ENCODE data around the gene REL.
"Not testable (repeated sequence)": the region's sequence is repeated elsewhere in the genome, so short reads cannot be mapped to it uniquely, and the experiment has no call there.

Gene REL

GRCh38 chr2:60926741-60927552 lies 45.6 kb downstream of the REL start:
- no peak for DNase-seq

GRCh38 chr2:60932061-60932460 lies 50.7 kb downstream of the REL start:
- DNase-seq, result not testable (repeated sequence)

- no peak for DNase-seq
Measured at GRCh38 chr2:60932954-60933353, 51.6 kb downstream of the REL start.

- DNase-seq, result no peak
Measured at GRCh38 chr2:60934165-60934722, 52.9 kb downstream of the REL start.

DNA sequence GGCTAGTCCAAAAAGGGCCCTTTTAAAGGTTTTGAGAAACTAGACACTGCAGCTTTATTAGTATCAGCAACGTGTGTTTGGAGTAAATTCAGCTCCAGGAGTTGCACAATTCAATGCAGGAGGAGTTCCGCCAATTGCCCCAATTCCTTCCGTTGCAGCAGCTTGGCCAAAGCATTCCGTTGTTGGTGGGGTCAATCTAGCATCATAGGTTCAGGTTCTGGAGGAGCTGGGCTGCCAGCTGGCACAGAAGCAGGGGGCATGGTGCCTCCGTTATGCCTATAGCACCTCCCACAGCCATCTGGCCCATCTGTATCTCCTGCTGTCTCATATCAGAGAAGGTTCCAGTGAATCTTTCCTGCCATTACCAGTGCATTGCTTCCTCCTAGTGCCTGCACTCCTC lies 55.4 kb downstream of the REL start:
- no peak for DNase-seq

DNA sequence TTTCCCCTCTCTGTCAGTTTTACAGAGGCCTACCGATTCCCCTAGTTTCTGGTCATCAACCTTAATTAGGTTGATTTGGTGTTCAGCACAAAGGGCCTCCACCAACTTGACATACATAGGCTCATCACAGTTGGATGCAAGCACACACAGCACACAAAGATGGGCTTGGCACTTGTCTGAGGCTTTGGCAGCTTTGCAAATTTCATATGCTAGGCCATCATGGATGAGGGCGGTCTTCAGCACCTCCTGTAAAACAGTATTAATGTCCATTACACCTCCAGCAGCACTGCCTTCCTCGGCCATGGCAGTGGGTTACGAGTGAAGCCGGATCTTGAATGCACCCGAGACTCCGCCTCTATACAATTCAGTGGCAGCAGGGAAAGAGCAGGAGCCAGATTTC lies 56.9 kb downstream of the REL start:
- DNase-seq, result no peak

GRCh38 chr2:60939622-60940021 lies 58.2 kb downstream of the REL start:
- no peak for DNase-seq

GRCh38 chr2:60945341-60945740 lies 64.0 kb downstream of the REL start:
- DNase-seq, result no peak

- DNase-seq, result no peak
Measured at GRCh38 chr2:60947056-60947455, 65.7 kb downstream of the REL start.

DNA sequence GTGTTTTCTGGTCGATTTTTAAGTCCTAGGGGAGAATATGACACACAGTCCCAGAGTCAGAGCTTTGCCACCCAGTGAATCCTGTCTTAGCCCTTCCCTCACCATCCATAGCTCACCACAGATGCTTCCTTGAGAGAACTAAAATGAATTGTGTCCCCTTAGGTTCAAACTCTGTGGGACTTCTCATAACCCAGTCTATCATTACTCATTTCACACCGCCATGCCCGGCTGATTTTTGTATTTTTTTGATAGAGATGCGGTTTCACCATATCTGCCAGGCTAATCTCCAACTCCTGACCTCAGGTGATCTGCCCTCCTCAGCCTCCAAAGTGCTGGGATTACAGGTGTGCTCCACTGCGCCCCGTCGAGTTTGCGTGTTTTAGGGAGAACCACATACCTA lies 66.8 kb downstream of the REL start:
- DNase-seq, result no peak

DNA sequence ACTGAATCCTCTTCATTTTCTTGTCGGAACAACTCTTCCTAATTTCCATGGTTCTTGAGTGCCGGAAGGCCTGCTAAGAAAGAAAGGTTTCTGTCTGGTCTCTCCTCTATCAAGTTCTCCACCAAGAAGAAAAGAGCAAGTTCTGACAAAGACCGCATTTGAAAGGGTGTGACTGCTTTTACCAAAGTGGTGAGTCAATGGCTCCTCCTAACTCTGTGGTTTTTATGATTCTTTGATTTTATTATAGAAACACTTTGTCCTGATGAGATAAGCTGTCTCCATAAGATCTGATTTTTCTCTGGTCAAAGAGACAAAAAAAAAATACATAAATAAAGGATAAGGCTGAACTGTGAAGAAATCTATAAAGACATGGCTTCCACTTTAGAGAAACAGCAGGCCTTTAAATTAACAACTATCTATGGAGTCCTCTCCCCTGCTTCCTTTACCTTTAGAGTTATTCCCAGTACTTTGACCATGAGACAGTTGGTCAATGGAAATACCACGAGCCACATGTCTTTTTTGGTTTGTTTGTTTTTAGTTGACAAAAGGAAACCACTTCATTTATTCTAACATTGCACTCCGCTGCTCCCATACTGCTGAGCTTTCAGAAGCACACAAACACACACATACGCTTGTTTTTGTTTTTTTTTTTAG lies 67.7 kb downstream of the REL start:
- DNase-seq, result no peak

DNA sequence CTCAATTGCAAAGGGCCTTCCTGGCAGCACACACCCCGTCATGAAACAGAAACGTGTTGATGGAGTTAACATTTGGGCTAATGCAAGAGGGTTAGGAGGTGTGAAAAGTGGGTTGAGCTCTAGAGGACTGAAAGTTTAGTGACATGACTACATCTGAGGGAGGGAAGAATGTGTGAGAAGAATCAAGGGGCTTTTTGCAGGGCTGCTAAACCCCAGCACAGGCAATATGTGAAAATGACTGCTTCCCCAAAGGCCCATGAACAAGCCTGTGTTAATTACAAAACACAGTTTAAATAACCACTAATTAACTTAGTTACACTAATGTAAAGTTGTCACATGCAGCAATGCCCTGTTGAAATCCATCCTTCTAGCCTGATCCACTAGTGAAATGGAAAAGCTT lies 72.8 kb downstream of the REL start:
- DNase-seq, result no peak

DNA sequence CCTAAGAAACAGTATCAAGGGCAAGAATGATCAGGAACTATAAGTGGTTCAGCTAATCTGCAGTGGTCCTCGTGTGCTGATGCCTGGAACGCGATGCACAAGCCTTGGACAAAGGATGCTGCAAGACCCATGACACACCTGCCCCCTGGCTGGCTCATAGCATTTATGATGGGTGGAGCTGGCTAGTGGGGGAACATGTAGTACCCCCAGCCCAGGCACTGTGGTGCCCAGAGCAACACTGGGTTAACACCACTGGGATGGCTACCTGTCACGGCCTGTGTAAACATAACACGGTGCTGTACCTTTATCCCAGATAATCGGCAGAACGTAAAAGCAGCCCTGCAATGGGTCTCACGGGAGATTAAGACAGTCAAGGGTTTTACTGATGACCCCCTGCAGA lies 75.8 kb downstream of the REL start:
- DNase-seq, result no peak

DNA sequence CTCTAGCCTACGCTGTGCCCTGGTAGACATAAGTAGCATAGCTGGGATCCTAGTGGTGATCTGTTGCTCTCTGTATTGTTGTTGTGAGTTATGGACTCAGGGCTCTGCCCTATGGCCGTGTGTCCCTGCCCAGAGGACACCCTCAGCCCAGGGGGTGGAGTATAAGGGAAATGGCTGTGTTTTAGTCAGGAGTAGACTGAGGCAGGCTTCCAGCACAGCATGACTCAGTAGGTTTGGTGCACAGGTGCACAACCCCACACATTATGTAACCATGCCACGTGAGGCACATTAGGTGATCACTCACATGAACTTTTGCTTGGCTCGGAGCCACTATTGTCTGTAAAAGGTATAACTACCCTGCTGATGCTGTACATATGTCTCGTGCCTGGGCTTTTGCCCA lies 76.3 kb downstream of the REL start:
- no peak for DNase-seq

DNA sequence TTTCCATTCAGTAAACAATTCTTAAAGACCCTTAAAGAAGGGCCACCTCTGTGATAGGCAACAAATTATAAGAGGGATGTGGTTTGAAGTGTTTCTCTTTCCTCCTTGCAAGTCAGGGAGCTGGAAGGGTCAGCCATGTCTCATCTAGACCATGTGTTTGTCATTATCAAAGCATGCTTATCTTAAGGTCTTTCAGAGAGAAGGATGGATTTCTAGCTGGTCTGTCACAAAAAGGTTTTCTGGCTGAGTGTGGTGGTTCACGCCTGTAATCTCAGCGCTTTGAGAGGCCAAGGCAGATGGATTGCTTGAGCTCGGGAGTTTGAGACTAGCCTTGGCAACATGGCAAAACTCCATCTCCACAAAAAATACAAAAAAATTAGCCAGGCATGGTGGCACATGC lies 77.0 kb downstream of the REL start:
- DNase-seq, result no peak

DNA sequence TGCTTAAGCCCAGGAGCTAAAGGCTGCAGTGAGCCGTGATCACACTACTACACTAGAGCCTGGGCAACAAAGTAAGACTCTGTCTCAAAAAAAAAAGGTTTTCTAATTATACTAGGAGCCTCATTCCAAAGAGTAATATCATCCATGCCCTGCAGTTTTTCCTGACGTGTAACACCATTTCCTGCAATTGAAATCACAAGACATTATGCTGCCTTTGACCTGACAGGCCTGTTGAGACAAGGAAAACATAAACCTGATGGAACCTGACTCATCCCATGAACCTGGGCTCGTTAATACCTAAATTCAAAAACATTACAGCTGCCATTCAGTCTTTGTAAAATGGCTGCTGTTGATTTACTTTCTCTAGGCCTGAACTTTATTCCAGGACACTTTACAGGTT lies 77.4 kb downstream of the REL start:
- DNase-seq, result no peak

- DNase-seq, result no peak
Measured at GRCh38 chr2:60959501-60959900, 78.1 kb downstream of the REL start.

DNA sequence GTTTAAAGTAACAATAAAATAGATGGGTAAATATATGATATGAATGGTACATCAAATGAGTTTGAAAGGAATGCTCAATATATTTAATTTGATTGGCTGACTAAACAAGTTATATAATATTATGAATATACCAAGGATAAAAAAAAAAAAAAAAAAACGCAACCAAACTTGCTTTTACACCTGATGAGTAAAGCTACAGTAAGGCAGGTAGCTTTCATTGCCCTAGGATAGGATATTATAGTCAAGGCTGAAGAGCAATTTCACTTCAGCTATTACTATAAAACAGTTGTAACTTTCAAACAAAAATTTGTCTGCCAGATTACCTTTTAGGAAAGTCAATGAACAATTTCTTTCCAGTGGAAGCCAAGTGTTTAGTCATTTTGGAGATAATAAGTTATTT lies 79.3 kb downstream of the REL start:
- DNase-seq, result no peak

- DNase-seq, result no peak
Measured at GRCh38 chr2:60961457-60961856, 80.1 kb downstream of the REL start.

- DNase-seq, result no peak
Measured at GRCh38 chr2:60962528-60962927, 81.2 kb downstream of the REL start.

- no peak for DNase-seq
Measured at GRCh38 chr2:60963190-60963589, 81.8 kb downstream of the REL start.

GRCh38 chr2:60964651-60965498 lies 83.5 kb downstream of the REL start:
- DNase-seq, result no peak

- no peak for DNase-seq
Measured at GRCh38 chr2:60965499-60965785, 84.1 kb downstream of the REL start.

Data from NCI-H1417 treated with DMSO at 0.1 percent for 48 hours (cell line).